ENCODE measurements around the gene RAPGEF4.
A peak's percentile ranks its signal among the peaks of the same experiment; 100 is the strongest.
"Not testable (repeated sequence)": the region's sequence is repeated elsewhere in the genome, so short reads cannot be mapped to it uniquely, and the experiment has no call there.

Gene RAPGEF4

GRCh38 chr2:173026479-173026878 is 290.8 kb downstream of the RAPGEF4 start:
- Mint-ChIP-seq H3K27me3 (peaks cover 10 to 16% of the 10 kb centered on the region in 2 donors), H3K36me3 (no peaks in the 10 kb centered on the region), H3K4me1 (peaks cover 3 to 6% of the 10 kb centered on the region in 2 donors), H3K9me3 (no peaks in the 10 kb centered on the region), H3K4me3 (no peak overlapping the region), H3K27ac (no peak overlapping the region)
- ATAC-seq (replicated peaks) (no peak), DNase-seq (no peak)

GRCh38 chr2:173027181-173028128 is 291.8 kb downstream of the RAPGEF4 start:
- H3K27ac Mint-ChIP-seq = no peak overlapping the region
- ATAC-seq (replicated peaks) (peak; percentile 72 to 76), DNase-seq (peak; percentile 53)
- peaks cover 3 to 6% of the 10 kb centered on the region in 2 donors for H3K4me1 Mint-ChIP-seq
- H3K27me3 Mint-ChIP-seq = peaks cover 7 to 10% of the 10 kb centered on the region in 2 donors
- H3K4me3 Mint-ChIP-seq = no peak overlapping the region
- H3K9me3 Mint-ChIP-seq = no peaks in the 10 kb centered on the region
- no peaks in the 10 kb centered on the region for H3K36me3 Mint-ChIP-seq

DNA sequence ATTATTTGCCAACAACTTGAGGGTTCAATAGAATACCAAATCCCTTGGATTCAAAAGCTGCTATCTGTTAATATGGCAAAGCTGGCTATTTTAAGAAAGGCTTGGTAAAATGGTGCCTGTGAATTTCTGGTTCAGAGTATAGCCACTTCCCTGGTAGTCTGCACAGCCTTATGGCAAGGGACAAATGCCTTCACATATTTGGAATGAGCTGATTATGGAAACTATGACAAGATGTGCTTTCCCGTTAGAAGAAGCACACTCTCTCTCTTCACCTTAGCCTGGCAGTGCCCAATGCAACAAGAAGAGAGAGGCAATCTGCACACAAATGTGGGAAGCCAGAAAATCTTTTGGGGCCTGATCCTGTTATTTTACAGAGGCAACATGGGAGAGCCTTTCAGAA is 292.5 kb downstream of the RAPGEF4 start:
- peaks cover 3 to 6% of the 10 kb centered on the region in 2 donors for H3K4me1 Mint-ChIP-seq
- no peak overlapping the region for H3K4me3 Mint-ChIP-seq
- ATAC-seq (replicated peaks) = no peak
- no peaks in the 10 kb centered on the region for H3K9me3 Mint-ChIP-seq
- H3K27me3 Mint-ChIP-seq = peaks cover 6 to 10% of the 10 kb centered on the region in 2 donors
- no peaks in the 10 kb centered on the region for H3K36me3 Mint-ChIP-seq
- no peak for DNase-seq
- no peak overlapping the region for H3K27ac Mint-ChIP-seq

- Mint-ChIP-seq H3K27ac (no peak overlapping the region), H3K9me3 (no peaks in the 10 kb centered on the region), H3K27me3 (peaks cover 6 to 10% of the 10 kb centered on the region in 2 donors), H3K4me1 (peaks cover 3 to 6% of the 10 kb centered on the region in 2 donors), H3K4me3 (no peak overlapping the region), H3K36me3 (no peaks in the 10 kb centered on the region)
- DNase-seq (no peak), ATAC-seq (replicated peaks) (no peak)
Observed at GRCh38 chr2:173028671-173029070, 293.0 kb downstream of the RAPGEF4 start.

DNA sequence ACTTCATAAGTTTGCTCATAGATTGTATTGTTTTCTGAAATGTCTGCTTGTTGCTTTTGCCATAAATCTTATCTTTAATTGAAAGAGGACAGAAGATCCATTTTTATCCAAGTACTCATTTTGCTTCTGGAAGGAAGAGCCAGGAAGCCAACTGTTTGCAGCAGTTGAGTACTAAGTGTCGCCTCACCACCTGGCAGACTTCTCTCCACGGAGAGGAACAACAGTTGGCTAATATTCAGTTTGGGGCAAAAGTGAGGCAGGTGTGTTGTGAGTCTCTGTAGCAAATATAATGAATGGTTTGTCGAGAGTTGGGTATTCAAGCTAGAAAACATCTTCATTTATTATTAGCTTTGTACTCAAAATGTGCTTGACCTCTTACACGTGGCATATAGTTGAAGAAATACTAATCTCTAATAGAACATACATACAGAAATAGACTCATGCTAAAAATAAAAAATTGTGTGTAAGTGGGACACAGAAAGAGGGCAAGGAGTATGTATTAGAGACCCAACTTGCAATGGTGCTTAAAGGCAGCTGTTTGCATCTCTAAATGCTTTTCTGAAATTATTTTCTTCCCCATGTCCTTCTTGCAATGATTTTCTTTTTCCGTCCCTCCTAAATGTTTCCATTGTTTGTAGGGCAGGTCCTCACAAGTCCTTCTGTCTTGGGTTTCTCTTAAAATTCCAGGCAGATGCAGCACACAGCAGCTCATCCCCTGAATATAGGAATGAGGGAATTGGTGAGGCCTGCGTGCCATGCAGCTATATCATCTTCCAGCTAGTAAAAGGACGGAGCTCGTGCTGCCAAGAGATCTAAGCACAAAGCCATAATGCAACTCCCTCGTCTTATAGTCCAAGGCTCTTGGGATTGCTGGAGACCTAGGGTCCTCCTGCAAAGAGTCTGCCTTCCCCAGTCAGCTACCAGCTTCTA is 295.2 kb downstream of the RAPGEF4 start:
- H3K27ac Mint-ChIP-seq = no peak overlapping the region
- peaks cover 5% of the 10 kb centered on the region in 2 donors for H3K27me3 Mint-ChIP-seq
- H3K4me1 Mint-ChIP-seq = peaks cover 6% of the 10 kb centered on the region in 2 donors
- H3K9me3 Mint-ChIP-seq = no peaks in the 10 kb centered on the region
- no peak overlapping the region for H3K4me3 Mint-ChIP-seq
- DNase-seq (no peak), ATAC-seq (replicated peaks) (no peak)
- no peaks in the 10 kb centered on the region for H3K36me3 Mint-ChIP-seq

DNA sequence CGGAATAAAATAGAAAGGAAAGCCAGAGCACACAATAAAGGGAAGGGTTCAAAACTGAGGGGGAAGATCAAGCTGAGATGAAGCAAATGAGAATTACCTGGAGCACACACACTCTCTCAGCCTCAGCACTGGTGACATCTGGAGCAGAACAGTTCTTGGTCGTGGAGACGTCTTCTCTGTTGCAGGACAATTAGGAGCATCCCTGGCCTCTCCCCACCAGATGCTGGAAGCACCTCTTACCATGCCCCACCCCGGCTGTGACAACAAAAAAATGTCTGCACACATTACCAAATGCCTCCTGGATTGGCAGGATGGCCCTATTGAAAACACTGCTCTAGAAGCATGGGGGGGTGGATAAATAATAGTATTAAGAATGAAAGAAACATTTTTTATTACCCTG is 296.4 kb downstream of the RAPGEF4 start:
- Mint-ChIP-seq H3K4me1 (peaks cover 6% of the 10 kb centered on the region in 2 donors), H3K27me3 (peaks cover 0 to 5% of the 10 kb centered on the region in 2 donors), H3K9me3 (no peaks in the 10 kb centered on the region), H3K36me3 (no peaks in the 10 kb centered on the region), H3K4me3 (no peak overlapping the region), H3K27ac (no peak overlapping the region)
- no peak for DNase-seq
- ATAC-seq (replicated peaks) = no peak

DNA sequence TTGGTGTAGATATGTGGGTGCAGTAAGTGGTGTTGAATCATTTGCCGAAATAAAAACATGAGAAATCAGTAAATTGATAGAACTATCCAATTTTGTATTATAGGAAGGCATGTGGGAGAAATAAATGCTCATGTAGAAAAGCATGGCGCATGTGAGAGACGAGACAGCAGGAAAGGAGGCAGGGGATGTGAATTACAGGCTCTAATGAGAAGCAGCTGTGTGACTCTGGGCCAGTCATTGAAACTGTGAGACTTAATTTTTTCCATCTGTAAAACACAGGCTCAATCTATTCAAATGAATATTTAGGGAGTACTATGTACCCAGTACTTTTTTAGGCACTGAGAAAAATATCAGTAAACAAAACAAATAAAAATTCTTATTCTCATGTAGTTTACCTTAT is 297.4 kb downstream of the RAPGEF4 start:
- H3K36me3 Mint-ChIP-seq = no peaks in the 10 kb centered on the region
- peaks cover 0 to 3% of the 10 kb centered on the region in 2 donors for H3K4me1 Mint-ChIP-seq
- no peaks in the 10 kb centered on the region for H3K27me3 Mint-ChIP-seq
- H3K27ac Mint-ChIP-seq = no peak overlapping the region
- DNase-seq = no peak
- no peak for ATAC-seq (replicated peaks)
- H3K9me3 Mint-ChIP-seq = no peaks in the 10 kb centered on the region
- H3K4me3 Mint-ChIP-seq = no peak overlapping the region

GRCh38 chr2:173034143-173034542 is 298.5 kb downstream of the RAPGEF4 start:
- Mint-ChIP-seq H3K36me3 (no peaks in the 10 kb centered on the region), H3K27ac (no peak overlapping the region), H3K9me3 (no peaks in the 10 kb centered on the region), H3K4me3 (no peak overlapping the region), H3K27me3 (no peaks in the 10 kb centered on the region), H3K4me1 (peaks cover 0 to 3% of the 10 kb centered on the region in 2 donors)
- ATAC-seq (replicated peaks) (no peak), DNase-seq (no peak)

DNA sequence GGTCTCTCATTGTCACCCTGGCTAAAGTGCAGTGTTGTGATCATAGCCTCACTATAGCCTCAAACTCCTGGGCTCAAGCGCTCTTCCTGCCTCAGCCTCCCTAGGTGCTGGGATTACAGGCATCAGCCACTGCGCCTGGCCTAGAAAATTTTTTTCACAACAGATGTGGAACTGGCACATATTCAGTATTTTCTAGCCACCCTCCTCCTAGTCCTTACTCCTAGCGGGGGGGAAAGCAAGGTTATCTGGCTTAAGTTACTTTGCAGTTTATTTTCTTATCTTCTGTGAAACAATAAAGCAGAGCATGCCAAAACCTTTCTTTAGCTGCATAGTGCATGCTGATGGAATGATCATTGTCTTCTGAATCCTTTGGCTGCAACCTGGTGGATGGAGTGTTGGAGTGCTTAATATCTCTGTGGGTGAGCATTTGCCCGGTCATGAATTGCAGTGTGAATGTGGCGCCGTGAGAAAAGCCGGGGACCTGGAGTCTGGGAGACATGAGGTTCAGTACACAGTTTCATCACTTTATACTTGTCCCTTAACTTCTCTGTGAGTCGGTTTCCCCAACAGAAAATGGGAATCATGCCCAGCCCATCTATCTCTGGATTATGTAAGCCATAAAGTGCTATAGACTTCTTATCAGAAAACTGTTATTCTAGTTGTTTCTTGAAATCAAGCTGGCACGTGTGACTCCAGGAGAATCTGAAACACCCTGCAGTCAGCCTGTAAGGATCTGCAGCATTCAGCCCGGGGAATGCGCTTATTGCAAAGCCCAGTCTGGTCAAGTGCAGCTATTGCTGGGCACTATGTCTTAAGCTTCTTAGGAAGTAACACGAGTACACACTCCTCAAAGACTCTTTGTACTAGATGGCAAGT is 301.8 kb downstream of the RAPGEF4 start:
- Mint-ChIP-seq H3K4me3 (no peak overlapping the region), H3K27me3 (no peaks in the 10 kb centered on the region), H3K27ac (no peak overlapping the region), H3K4me1 (peaks cover 0 to 3% of the 10 kb centered on the region in 2 donors), H3K9me3 (no peaks in the 10 kb centered on the region), H3K36me3 (no peaks in the 10 kb centered on the region)
- ATAC-seq (replicated peaks) = no peak
- DNase-seq = no peak

DNA sequence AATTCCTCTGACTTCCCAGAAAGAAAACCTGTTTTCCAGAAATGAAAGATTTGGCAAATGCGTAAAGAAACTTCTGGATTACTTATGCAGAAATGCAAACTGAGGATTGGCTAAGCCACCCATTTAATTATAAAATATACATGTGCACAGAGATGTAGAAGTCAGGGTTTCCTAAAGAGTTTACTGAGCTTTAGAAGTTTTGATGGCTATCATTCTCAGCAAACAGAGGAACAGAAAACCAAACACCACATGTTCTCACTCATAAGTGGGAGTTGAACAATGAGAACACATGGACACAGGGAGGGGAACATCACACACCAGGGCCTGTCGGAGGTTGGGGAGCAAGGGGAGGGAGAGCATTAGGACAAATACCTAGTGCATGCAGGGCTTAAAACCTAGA is 302.6 kb downstream of the RAPGEF4 start:
- not testable (repeated sequence) for H3K9me3 Mint-ChIP-seq; H3K4me3 Mint-ChIP-seq; DNase-seq; ATAC-seq (replicated peaks); H3K27me3 Mint-ChIP-seq; H3K27ac Mint-ChIP-seq; H3K4me1 Mint-ChIP-seq; H3K36me3 Mint-ChIP-seq

- DNase-seq = no peak
- no peaks in the 10 kb centered on the region for H3K9me3 Mint-ChIP-seq
- no peaks in the 10 kb centered on the region for H3K36me3 Mint-ChIP-seq
- no peak overlapping the region for H3K27ac Mint-ChIP-seq
- H3K4me3 Mint-ChIP-seq = no peak overlapping the region
- ATAC-seq (replicated peaks) = no peak
- no peaks in the 10 kb centered on the region for H3K27me3 Mint-ChIP-seq
- H3K4me1 Mint-ChIP-seq = no peaks in the 10 kb centered on the region
Observed at GRCh38 chr2:173040729-173041128, 305.1 kb downstream of the RAPGEF4 start.

- H3K27me3 Mint-ChIP-seq = no peaks in the 10 kb centered on the region
- H3K9me3 Mint-ChIP-seq = no peaks in the 10 kb centered on the region
- no peak overlapping the region for H3K4me3 Mint-ChIP-seq
- ATAC-seq (replicated peaks) (no peak), DNase-seq (no peak)
- no peak overlapping the region for H3K27ac Mint-ChIP-seq
- no peaks in the 10 kb centered on the region for H3K4me1 Mint-ChIP-seq
- no peaks in the 10 kb centered on the region for H3K36me3 Mint-ChIP-seq
Observed at GRCh38 chr2:173043476-173043875, 307.8 kb downstream of the RAPGEF4 start.

DNA sequence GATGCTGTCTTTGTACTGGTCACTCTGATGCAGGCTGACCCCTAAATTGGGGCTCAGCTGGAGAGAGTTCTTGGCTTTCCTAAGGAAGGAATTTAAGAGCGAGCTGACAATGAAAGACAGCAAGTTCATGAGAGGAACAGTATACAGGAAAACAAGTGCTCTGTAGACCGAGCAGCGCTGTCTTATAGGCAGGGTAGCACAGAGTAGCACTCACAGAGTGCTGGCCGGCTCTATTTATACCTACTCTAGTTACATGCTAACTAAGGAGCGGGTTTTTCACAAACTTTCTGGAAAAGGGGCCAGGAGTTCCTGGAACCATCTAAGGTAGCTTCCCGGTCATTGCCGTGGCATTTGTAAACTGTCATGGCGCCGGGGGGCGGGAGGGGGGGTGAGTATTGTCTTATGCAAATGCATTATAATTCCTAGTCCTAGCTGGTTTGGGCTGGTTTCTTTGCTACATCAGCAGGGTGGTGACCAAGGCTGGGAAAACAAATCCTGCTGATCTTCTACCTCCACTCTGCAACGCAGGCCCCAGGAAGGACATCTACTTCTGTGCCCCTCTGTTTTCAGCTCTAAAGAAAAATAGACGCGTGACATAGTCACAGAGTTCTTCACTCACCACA is 308.4 kb downstream of the RAPGEF4 start:
- Mint-ChIP-seq H3K27ac (no peak overlapping the region), H3K4me3 (no peak overlapping the region), H3K36me3 (no peaks in the 10 kb centered on the region), H3K27me3 (no peaks in the 10 kb centered on the region), H3K4me1 (no peaks in the 10 kb centered on the region), H3K9me3 (no peaks in the 10 kb centered on the region)
- ATAC-seq (replicated peaks) (no peak), DNase-seq (no peak)

Data from stimulated activated naive B cell treated with anti-CD40 and anti-IgM and Interleukin-4, amounts not matched to agents 10 μg/mL and 1 μg/mL and 100 μg/mL, for 72 hours (primary cell).